RWPE1 (cell line): Measurements from ENCODE around the gene SUSD2.

ENCODE experiments used
- CTCF ChIA-PET: fragments of 350-600 bp; sonication (Branson Sonifier 250); formaldehyde crosslinking; extraction: SDS; loops from one replicate; lab custom pipeline; 2021; lab: Yijun Ruan, JAX
- POLR2A ChIA-PET: fragments of 400-600 bp; formaldehyde crosslinking; extraction: SDS; loops from one replicate; lab custom pipeline; 2020; ENCODE audit warnings: antibody characterized with exemption; ENCODE audit not compliant: low non-redundant PET; lab: Yijun Ruan, JAX
- DNase-seq: peaks from one replicate; pipeline ENCODE4 v3.0.0; 2012; ENCODE audit warnings: low spot score
- H3K27ac ChIP-seq: fragments of 450-650 bp; 2 replicates; pipeline ENCODE4 v1.5.1; 2017
- TF ChIP-seq, protein P1 (sequence below): fragments of 450-650 bp; conservative IDR thresholded peaks from 2 replicates; pipeline ENCODE4 v1.5.1; 2017; ENCODE audit warnings: low read depth, mild to moderate bottlenecking

SUSD2 gene

DNA sequence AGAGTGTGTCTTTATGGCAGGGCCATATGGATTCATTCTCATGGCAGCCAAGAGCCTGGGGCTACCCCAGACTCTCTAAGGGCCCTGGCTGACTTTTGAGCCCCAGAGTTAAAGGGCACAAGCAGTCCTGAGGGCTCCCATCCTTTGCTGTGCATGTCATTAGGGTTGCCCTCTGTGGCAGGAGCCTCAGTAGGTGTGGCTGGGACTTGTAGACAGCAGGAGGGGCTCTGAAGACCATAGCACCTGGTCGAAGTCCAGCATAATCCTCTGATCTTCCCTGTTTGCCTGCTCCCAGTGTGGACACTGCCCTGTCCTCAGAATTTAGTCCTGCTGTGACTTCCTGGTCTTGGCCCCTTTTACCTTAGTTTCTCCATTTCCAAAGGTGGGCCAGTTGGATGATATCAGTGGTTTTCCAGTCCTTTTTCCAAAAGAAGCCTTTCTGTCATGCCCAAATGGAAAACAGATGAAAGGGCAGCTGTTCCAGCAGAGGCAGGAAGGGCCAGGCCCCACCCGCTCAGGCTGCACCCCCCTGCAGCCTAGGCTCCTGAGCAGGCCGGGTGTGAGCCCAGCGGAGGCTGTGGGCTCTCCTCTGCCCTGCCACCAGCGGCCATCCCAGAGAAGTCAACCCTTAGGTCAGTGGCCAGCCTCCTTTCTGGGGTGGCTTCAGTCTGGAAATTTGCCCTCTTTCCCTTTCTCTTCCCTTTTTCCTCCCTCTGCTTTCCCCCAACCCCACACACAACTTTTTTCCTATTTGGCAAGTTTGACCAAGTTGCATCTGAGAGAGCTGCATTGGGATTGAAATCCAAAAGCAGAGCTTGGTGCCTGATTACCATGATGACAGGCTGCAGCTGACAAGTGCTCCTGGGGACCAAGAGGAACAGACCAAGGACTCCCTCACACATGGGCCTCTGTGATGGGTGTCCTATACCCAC, 32.8 kb upstream of the SUSD2 start:
- TF ChIP-seq, protein P1, sequence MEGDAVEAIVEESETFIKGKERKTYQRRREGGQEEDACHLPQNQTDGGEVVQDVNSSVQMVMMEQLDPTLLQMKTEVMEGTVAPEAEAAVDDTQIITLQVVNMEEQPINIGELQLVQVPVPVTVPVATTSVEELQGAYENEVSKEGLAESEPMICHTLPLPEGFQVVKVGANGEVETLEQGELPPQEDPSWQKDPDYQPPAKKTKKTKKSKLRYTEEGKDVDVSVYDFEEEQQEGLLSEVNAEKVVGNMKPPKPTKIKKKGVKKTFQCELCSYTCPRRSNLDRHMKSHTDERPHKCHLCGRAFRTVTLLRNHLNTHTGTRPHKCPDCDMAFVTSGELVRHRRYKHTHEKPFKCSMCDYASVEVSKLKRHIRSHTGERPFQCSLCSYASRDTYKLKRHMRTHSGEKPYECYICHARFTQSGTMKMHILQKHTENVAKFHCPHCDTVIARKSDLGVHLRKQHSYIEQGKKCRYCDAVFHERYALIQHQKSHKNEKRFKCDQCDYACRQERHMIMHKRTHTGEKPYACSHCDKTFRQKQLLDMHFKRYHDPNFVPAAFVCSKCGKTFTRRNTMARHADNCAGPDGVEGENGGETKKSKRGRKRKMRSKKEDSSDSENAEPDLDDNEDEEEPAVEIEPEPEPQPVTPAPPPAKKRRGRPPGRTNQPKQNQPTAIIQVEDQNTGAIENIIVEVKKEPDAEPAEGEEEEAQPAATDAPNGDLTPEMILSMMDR: no peak
- POLR2A ChIA-PET: no interaction called here
- peak overlapping the region; percentile 76; the same call in 1 of the 2 replicates for H3K27ac ChIP-seq
- no peak for DNase-seq
- CTCF ChIA-PET: no interaction called here

DNA sequence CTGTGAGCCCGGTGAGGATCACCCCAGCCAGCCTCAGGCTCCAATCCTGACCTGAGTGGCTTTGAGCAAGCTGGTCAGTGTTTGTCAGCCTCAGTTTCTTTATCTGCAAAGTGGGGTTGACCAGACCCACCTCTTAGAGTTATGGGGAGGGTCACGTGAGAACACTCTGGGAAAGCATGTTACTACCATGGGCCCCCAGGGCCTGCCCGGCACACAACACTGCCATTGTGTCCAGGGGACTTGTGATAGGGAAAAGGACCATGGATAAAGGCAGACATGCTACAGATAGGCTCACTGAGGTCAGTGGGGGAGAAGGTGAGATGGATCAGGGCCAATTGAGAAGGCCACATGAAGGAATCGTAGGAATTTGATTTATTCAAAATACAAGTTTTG, 32.1 kb upstream of the SUSD2 start:
- DNase-seq: no peak
- POLR2A ChIA-PET: no interaction called here
- peak overlapping the region; percentile 76; the same call in 1 of the 2 replicates for H3K27ac ChIP-seq
- CTCF ChIA-PET: no interaction called here
- TF ChIP-seq, protein P1: no peak

DNA sequence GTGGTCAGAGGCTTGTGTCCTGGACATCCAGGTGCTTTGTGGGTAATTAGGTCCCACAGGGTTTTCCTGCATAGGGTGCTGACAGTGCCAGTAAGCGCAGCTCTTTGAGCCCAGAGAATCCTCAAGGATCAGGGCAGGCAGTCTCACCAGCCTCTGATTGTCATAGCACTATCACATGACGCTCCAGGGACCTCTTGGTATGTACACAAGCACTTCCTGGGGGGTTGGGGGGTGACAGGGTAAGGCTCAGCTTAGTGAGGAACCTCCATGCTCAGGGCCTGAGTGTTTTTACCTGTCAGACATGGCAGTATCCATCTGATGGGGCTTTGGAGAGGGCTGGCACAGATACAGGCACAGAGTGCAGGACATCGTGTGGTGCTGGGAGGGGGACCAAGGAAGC, 27.9 kb upstream of the SUSD2 start:
- no peak for DNase-seq
- peak overlapping the region; percentile 80 for H3K27ac ChIP-seq
- TF ChIP-seq, protein P1: no peak
- CTCF ChIA-PET: interaction anchor here (0.6 kb wide), 1 partner anchor 759 kb away, joined by 3 read pairs; no protein-coding TSS in a partner anchor
- POLR2A ChIA-PET: no interaction called here

DNA sequence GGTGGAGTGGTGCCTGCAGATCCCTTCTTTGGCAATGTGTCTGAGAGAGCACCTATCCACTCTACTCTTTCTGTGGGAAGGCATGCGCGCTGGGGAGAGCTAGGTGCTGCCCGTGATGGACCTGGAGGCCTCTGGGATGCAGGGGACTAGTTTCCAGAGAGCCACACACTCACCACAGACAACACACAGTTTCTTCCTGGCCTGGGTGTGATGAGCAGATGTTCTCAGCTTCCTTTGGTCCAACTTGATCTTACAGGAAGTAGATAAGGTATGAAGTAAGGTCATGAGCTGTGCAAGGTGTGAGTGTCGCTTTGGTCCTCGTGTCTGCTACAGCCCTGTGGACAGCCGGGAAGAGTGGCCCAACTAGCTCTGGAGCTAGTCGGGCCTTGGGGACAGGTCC, 27.3 kb upstream of the SUSD2 start:
- no peak for DNase-seq
- CTCF ChIA-PET: interaction anchor here (0.6 kb wide), 1 partner anchor 760 kb away, joined by 3 read pairs; no protein-coding TSS in a partner anchor
- H3K27ac ChIP-seq: peak overlapping the region; percentile 80
- POLR2A ChIA-PET: no interaction called here
- TF ChIP-seq, protein P1: no peak

DNA sequence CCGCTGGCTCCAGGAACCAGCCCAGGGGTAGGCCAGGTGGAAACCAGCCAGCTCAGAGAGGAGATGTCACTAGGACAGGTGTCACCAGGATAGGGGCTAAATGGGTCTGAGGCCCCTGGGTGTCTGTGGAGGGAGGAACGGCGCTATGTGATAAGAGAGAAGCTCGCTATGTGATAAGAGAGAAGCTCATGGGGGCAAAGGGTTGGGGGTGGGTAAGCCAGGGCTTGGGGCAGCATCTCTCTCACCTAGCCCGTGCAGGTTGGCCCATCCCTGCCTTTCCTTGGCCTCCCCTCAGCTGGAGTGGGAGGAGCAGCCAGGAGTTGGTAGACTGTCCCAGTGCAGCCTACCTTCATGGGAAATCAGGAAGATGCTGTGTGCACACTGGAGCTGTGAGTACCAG, 26.5 kb upstream of the SUSD2 start:
- no peak for DNase-seq

DNA sequence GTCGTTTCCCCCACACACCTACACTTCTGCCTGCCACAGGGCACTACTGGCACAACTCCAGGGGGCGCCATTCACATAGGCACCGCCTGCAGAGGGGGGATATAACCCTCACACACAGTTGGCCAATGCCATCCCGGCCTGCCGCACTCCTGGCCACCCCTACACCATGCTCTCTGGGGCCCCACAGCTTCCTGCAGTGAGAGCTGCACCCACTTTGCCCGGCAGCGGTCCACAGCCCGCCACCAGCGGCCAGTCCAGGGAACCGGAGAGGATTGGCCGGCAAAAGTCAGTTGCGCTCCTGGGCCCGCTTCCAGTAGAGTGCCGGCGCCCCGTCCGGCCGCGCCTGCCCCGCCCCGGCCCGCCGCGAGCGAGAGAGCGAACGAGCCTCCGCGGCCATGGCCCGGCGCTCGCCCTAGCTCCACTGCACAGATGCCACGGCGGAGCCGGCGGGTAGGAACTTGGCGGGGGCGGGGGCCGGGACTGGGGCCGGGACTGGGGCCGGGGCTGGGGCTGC, 25.6 kb upstream of the SUSD2 start:
- POLR2A ChIA-PET: no interaction called here
- CTCF ChIA-PET: interaction anchor here (0.8 to 2.2 kb wide), 4 partner anchors 12 to 306 kb away, joined by 3 to 6 read pairs (median 4); partner anchors contain the start of gene SUSD2
- peak overlapping the region; percentile 80 for H3K27ac ChIP-seq
- peak; percentile 36 for DNase-seq
- TF ChIP-seq, protein P1: peak; percentile 65

More for the DNA sequence above, 26.5 kb upstream of the SUSD2 start:
- ChIA-PET CTCF (interaction anchor here (0.9 to 1.3 kb wide), 2 partner anchors 15 to 22 kb away, joined by 3 to 4 read pairs; no protein-coding TSS in a partner anchor), POLR2A (no interaction called here)
- TF ChIP-seq, protein P1: no peak
- H3K27ac ChIP-seq: peak overlapping the region; percentile 80
